ENCODE data around the gene TYSND1. TPM values are rescaled to one million over a fixed set of nuclear protein-coding genes. Genes with fewer than 3 reads are reported as not detected.

Gene TYSND1
- total RNA-seq, 6 donors from 2014 or later = 9.1 to 23.0 (median 15.7) TPM

DNA sequence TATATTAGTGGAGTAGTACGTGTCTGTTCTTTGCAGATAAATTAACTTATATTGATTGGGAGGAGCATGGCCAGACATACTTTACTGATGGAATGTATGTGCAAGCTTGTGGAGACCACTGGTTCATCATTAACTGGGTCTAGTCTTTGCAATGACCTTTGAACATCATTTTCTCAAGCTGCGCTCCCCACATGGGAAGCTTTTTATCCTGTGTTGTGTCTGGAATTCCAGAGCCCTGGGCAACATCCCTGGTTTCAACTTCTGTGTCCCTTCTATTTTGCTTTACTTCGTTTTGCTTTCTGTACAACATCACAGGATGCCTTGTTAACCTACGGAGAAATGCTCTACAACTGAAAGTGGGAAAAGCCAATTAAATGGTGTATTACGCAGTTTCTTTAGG is 55.5 kb downstream of the TYSND1 start:
- peaks cover 0 to 5% (median 0%) of the 10 kb centered on the region in 4 donors for H3K36me3 ChIP-seq
- no peak overlapping the region for H3K27ac ChIP-seq
- no peak for ATAC-seq (ENCODE audit: low FRiP score in 2 of 2)
- H3K4me3 ChIP-seq = no peak overlapping the region
- no peak for TF ChIP-seq POLR2AphosphoS5 (IDR thresholded peaks at IDR 0.05)
- no peak for TF ChIP-seq EP300 (IDR thresholded peaks at IDR 0.05)
- TF ChIP-seq CTCF (IDR thresholded peaks at IDR 0.05) = no peak
- no peak for TF ChIP-seq POLR2A (IDR thresholded peaks at IDR 0.05)
- no peak for DNase-seq
- no peaks in the 10 kb centered on the region for H3K9me3 ChIP-seq
- 95 to 96% methylated on average over 5 of the region's 5 CpGs for WGBS, 2 donors
- no peaks in the 10 kb centered on the region for H3K4me1 ChIP-seq
- H3K27me3 ChIP-seq = no peaks in the 10 kb centered on the region

DNA sequence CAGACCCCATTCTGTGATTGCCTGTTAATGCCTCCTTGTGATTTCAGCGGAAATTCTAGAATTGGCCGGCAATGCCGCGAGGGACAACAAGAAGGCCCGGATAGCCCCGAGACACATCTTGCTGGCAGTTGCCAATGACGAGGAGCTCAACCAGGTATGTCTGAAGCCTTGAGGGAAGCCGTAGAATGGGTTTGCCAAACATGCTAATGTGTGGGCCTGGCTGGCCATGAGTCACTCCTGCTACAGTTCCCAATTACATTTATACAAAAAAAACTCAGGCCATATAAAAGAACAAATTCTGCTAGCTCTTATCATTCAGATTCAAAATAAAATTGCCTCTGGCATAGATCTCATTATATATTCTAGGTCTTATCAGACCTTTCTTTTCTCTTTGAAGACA is 56.5 kb downstream of the TYSND1 start:
- Histone ChIP-seq H3K9me3 (no peaks in the 10 kb centered on the region), H3K4me1 (no peaks in the 10 kb centered on the region), H3K27me3 (no peaks in the 10 kb centered on the region), H3K4me3 (no peak overlapping the region), H3K27ac (no peak overlapping the region), H3K36me3 (no peaks in the 10 kb centered on the region)
- ATAC-seq (ENCODE audit: low FRiP score in 2 of 2) (no peak), DNase-seq (no peak)
- TF ChIP-seq POLR2AphosphoS5 (IDR thresholded peaks at IDR 0.05) = no peak
- no peak for TF ChIP-seq EP300 (IDR thresholded peaks at IDR 0.05)
- no peak for TF ChIP-seq POLR2A (IDR thresholded peaks at IDR 0.05)
- no peak for TF ChIP-seq CTCF (IDR thresholded peaks at IDR 0.05)
- WGBS, 2 donors = 96 to 97% methylated on average over 8 of the region's 8 CpGs

DNA sequence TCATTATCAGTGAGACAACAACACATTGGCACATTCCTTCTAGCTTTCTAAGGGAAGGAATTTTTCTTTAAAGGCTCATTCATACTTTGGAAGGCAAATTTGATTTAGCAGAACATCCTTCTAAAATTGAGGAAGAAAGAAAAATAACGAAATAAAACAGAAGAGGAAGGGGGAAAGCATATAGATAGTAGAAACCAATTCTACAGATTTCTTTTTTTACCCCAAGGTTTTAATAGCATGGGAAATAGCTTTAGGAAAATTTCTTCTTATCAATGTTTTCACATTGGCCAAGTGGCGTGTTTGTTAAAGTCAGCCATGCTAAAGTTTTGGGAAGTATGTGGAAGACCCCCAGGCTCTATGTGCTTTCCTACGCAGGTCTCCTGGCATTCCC is 58.2 kb downstream of the TYSND1 start:
- no peak overlapping the region for H3K27ac ChIP-seq
- no peak for DNase-seq
- no peaks in the 10 kb centered on the region for H3K36me3 ChIP-seq
- TF ChIP-seq CTCF (IDR thresholded peaks at IDR 0.05) = no peak
- TF ChIP-seq POLR2AphosphoS5 (IDR thresholded peaks at IDR 0.05) = no peak
- no peak for TF ChIP-seq POLR2A (IDR thresholded peaks at IDR 0.05)
- TF ChIP-seq EP300 (IDR thresholded peaks at IDR 0.05) = no peak
- WGBS, 2 donors = 67 to 82% methylated on average over 3 of the region's 3 CpGs
- no peaks in the 10 kb centered on the region for H3K27me3 ChIP-seq
- ATAC-seq (ENCODE audit: low FRiP score in 2 of 2) = no peak
- H3K4me1 ChIP-seq = no peaks in the 10 kb centered on the region
- H3K9me3 ChIP-seq = no peaks in the 10 kb centered on the region
- H3K4me3 ChIP-seq = no peak overlapping the region

Other genes starting within 250 kb of the TYSND1 start
- 10 to 100 TPM in 1 of 6 donors, 1 to 10 TPM in 5; 5.2 to 10.9 (median 7.1) TPM for gene MACROH2A2, start 93.9 kb downstream of the TYSND1 start, total RNA-seq
- 10 to 100 TPM; 12.0 to 21.0 (median 17.2) TPM for gene AIFM2, start 13.9 kb downstream of the TYSND1 start, total RNA-seq
- gene SAR1A, start 23.8 kb upstream of the TYSND1 start, total RNA-seq = 100 to 1,000 TPM in 4 of 6 donors, 10 to 100 TPM in 2; 34.3 to 130 (median 112) TPM
- 100 to 1,000 TPM in 5 of 6 donors, 10 to 100 TPM in 1; 46.1 to 205 (median 154) TPM for gene PPA1, start 86.7 kb upstream of the TYSND1 start, total RNA-seq
- 1 to 10 TPM in 1 of 6 donors, under 1 TPM in 5; 0.15 to 1.0 (median 0.29) TPM for gene NPFFR1, start 137.3 kb upstream of the TYSND1 start, total RNA-seq
- gene LRRC20, start 235.9 kb upstream of the TYSND1 start, total RNA-seq = 10 to 100 TPM in 3 of 6 donors, 1 to 10 TPM in 3; 7.9 to 17.0 (median 10.7) TPM

All from upper lobe of left lung (tissue), 6 donors.